ENCODE data around the gene ZNF358.

Gene ZNF358

GRCh38 chr19:7488736-7489353 lies 27.1 kb upstream of the ZNF358 start, which contains the start of gene PEX11G:
Gene PEX11G (minus strand): TSS chr19:7489035. CDS start chr19:7489010, 25 bp downstream.
- in situ Hi-C loops (cut with MboI; ENCODE audit: low sequenced_read_pairs, unreplicated experiment) = no loop called here
- peak; percentile 100 for DNase-seq (ENCODE audit: low spot score)
- no peak for TF ChIP-seq CTCF (IDR thresholded peaks at IDR 0.05; ENCODE audit: borderline replicate concordance, control extremely low read depth, extremely low read depth, insufficient read depth, missing control alignments)

- in situ Hi-C loops (cut with MboI; ENCODE audit: low sequenced_read_pairs, unreplicated experiment) = no loop called here
- peak; percentile 13 for DNase-seq (ENCODE audit: low spot score)
- no peak for TF ChIP-seq CTCF (IDR thresholded peaks at IDR 0.05; ENCODE audit: borderline replicate concordance, control extremely low read depth, extremely low read depth, insufficient read depth, missing control alignments)
Observed at GRCh38 chr19:7489609-7490044, 26.3 kb upstream of the ZNF358 start.

GRCh38 chr19:7492142-7492541 lies 23.8 kb upstream of the ZNF358 start:
- in situ Hi-C loops (cut with MboI; ENCODE audit: low sequenced_read_pairs, unreplicated experiment) = no loop called here
- DNase-seq (ENCODE audit: low spot score) = no peak
- no peak for TF ChIP-seq CTCF (IDR thresholded peaks at IDR 0.05; ENCODE audit: borderline replicate concordance, control extremely low read depth, extremely low read depth, insufficient read depth, missing control alignments)

GRCh38 chr19:7492558-7492957 lies 23.3 kb upstream of the ZNF358 start:
- DNase-seq (ENCODE audit: low spot score) = no peak
- in situ Hi-C loops (cut with MboI; ENCODE audit: low sequenced_read_pairs, unreplicated experiment) = no loop called here

DNA sequence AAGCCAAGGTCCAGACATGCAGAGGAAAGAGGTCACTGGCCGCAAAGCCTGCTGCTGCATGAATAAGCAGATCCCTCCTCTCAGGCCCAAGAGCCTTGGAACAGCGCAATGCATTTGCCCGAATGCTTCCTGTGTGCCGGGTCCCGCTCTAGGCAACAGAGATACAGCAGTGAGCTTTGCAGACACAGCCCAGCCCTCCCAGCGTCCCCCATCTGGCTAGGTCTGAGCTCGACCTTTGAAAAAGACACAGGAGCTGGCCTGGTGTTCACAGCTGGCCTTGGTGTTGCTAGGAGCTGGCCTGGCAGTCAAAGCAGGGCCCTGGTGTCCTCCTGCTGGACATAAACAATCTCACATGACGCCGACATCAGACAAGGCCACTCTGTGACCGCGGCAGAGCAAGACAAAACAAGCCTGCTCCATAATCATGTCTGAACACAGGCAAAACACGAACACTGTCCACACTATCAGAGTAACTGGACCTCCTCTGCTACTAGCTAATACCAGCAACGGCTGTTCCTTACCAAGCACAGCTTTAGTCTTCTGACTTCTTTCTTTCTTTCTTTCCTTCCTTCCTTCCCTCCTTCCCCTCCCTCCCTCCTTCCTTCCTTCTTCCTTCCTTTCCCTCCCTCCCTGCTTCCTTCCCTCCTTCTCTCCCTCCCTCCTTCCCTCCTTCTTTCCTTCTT lies 21.3 kb upstream of the ZNF358 start:
- TF ChIP-seq CTCF (IDR thresholded peaks at IDR 0.05; ENCODE audit: borderline replicate concordance, control extremely low read depth, extremely low read depth, insufficient read depth, missing control alignments) = no peak
- in situ Hi-C loops (cut with MboI; ENCODE audit: low sequenced_read_pairs, unreplicated experiment) = no loop called here
- DNase-seq (ENCODE audit: low spot score) = no peak

More at GRCh38 chr19:7492558-7492957, 23.3 kb upstream of the ZNF358 start:
- no peak for TF ChIP-seq CTCF (IDR thresholded peaks at IDR 0.05; ENCODE audit: borderline replicate concordance, control extremely low read depth, extremely low read depth, insufficient read depth, missing control alignments)

DNA sequence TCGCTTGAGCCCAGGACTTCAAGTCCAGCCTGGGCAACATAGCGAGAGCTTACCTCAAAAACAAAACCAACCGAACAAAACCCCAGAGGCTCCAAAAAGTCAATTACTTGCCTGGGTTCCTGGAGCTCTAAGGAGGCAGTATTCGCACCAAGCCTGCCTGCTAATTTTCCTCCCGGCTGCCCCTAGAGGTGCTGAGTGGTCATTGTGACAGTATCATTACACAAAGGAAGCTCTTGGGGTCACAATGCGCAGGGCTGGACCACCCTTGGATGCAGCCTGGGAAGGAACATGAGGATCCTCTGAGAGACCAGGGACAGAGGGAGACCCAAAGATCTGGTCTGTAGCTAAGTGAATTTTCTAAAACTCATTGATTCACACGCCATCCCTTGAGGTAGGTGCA lies 18.6 kb upstream of the ZNF358 start:
- TF ChIP-seq CTCF (IDR thresholded peaks at IDR 0.05; ENCODE audit: borderline replicate concordance, control extremely low read depth, extremely low read depth, insufficient read depth, missing control alignments) = no peak
- DNase-seq (ENCODE audit: low spot score) = no peak
- in situ Hi-C loops (cut with MboI; ENCODE audit: low sequenced_read_pairs, unreplicated experiment) = no loop called here
